B cell (primary cell): Measurements from ENCODE around the gene TAF11L10. TPM values are rescaled to one million over a fixed set of nuclear protein-coding genes. Genes with fewer than 3 reads are reported as not detected.
"Not testable (repeated sequence)": the region's sequence is repeated elsewhere in the genome, so short reads cannot be mapped to it uniquely, and the experiment has no call there.

Experiments
- ATAC-seq: fragments of 200-7000 bp; cut with Tn5 transposase; one replicate; pipeline ENCODE4 v1.10.0; 2021; ENCODE audit warnings: low read depth, mild to moderate bottlenecking, moderate number of reproducible peaks, moderate library complexity
- CTCF ChIA-PET: fragments of 350-600 bp; sonication (Branson Sonifier 250); formaldehyde crosslinking; loops from one replicate; lab custom pipeline; 2021; ENCODE audit warnings: antibody characterized with exemption, inconsistent platforms; lab: Charles Lee
- POLR2A ChIA-PET: fragments of 350-600 bp; sonication (Branson Sonifier 250); formaldehyde crosslinking; loops from one replicate; lab custom pipeline; 2021; ENCODE audit warnings: antibody characterized with exemption; lab: Charles Lee
- DNase-seq: peaks from one replicate; pipeline ENCODE4 v3.0.0; 2013
- H2AFZ ChIP-seq: 2 replicates; pipeline ENCODE4 v1.6.1; 2012; ENCODE audit warnings: mild to moderate bottlenecking, low read depth, low read length; ENCODE audit not compliant: insufficient read depth, poor library complexity, severe bottlenecking
- H3K27ac ChIP-seq, 2 donors: 1 replicate in 1 of 2; 2 replicates in 1 of 2; pipeline ENCODE4 v1.5.1; 2012 to 2013; ENCODE audit warnings: low read length in 2 of 2, mild to moderate bottlenecking in 2 of 2, moderate library complexity in 1 of 2
- H3K27me3 ChIP-seq, 4 experiments: fragments of 200-600 bp in 1 of 4; sonication (generic) in 1 of 4; replicated peaks in 1 of 4; 1 replicate in 2 of 4; 2 replicates in 2 of 4; pipeline versions ENCODE4 v1.6.1 to v1.7.0; 2013 to 2016; ENCODE audit warnings: low read length in 3 of 4, mild to moderate bottlenecking in 2 of 4, mixed read lengths in 1 of 4, moderate library complexity in 1 of 4; ENCODE audit not compliant: insufficient read depth in 4 of 4, control insufficient read depth in 3 of 4; ENCODE audit errors: control extremely low read depth in 1 of 4
- H3K36me3 ChIP-seq, 2 experiments: replicated peaks in 1 of 2; 1 replicate in 1 of 2; 2 replicates in 1 of 2; pipeline versions ENCODE4 v1.6.1 to v1.7.1; 2013; ENCODE audit warnings: low read length in 1 of 2; ENCODE audit not compliant: insufficient read depth in 2 of 2, control insufficient read depth in 1 of 2; ENCODE audit errors: control extremely low read depth in 1 of 2, extremely low read depth in 1 of 2
- H3K4me1 ChIP-seq, 2 donors: fragments of 200-600 bp in 1 of 2; sonication (generic) in 1 of 2; 1 replicate in 1 of 2; 2 replicates in 1 of 2; pipeline versions ENCODE4 v1.5.1 to v1.6.1; 2013 to 2017; ENCODE audit warnings: low read length in 2 of 2; ENCODE audit not compliant: control insufficient read depth in 2 of 2, insufficient read depth in 2 of 2
- H3K4me2 ChIP-seq: replicated peaks from 2 replicates; pipeline ENCODE3; 2012; ENCODE audit warnings: mild to moderate bottlenecking, low read depth, low read length; ENCODE audit not compliant: poor library complexity, severe bottlenecking
- H3K4me3 ChIP-seq, 5 experiments: fragments of 200-600 bp in 1 of 5; sonication (generic) in 1 of 5; 1 replicate in 3 of 5; 2 replicates in 2 of 5; pipeline versions ENCODE4 v1.5.1 to v1.7.0; 2011 to 2016; ENCODE audit warnings: low read length in 4 of 5, mild to moderate bottlenecking in 4 of 5, low read depth in 2 of 5, control low read depth in 1 of 5, moderate library complexity in 1 of 5; ENCODE audit not compliant: insufficient read depth in 1 of 5; ENCODE audit errors: control extremely low read depth in 1 of 5, extremely low read depth in 1 of 5
- H3K79me2 ChIP-seq: fragments of 200-600 bp; sonication (generic); one replicate; pipeline ENCODE4 v1.6.0; 2016; ENCODE audit warnings: low read length; ENCODE audit not compliant: control insufficient read depth, insufficient read depth
- H3K9ac ChIP-seq: fragments of 200-600 bp; sonication (generic); 2 replicates; pipeline ENCODE4 v1.6.1; 2017; ENCODE audit warnings: mild to moderate bottlenecking, low read length, moderate library complexity
- H3K9me3 ChIP-seq, 3 donors: one replicate each; pipeline versions ENCODE4 v1.6.1 to v1.7.1; 2013; ENCODE audit warnings: low read length in 2 of 3; ENCODE audit not compliant: control insufficient read depth in 2 of 3, insufficient read depth in 1 of 3; ENCODE audit errors: control extremely low read depth in 1 of 3
- H4K20me1 ChIP-seq: 2 replicates; pipeline ENCODE4 v1.6.0; 2012; ENCODE audit warnings: mild to moderate bottlenecking, low read length; ENCODE audit not compliant: insufficient read depth, control insufficient read depth, poor library complexity, severe bottlenecking
- H3K27ac Mint-ChIP-seq: one replicate; pipeline ENCODE4 v1.8.0; 2021; ENCODE audit warnings: mixed read lengths
- H3K27me3 Mint-ChIP-seq: one replicate; pipeline ENCODE4 v1.8.0; 2021; ENCODE audit warnings: mixed read lengths
- H3K4me1 Mint-ChIP-seq: one replicate; pipeline ENCODE4 v1.8.0; 2021; ENCODE audit warnings: mixed read lengths
- H3K4me3 Mint-ChIP-seq: one replicate; pipeline ENCODE4 v1.8.0; 2021; ENCODE audit warnings: mixed read lengths
- H3K9me3 Mint-ChIP-seq: one replicate; pipeline ENCODE4 v1.8.0; 2022; ENCODE audit warnings: mixed read lengths; ENCODE audit not compliant: insufficient read depth
- CTCF ChIP-seq: fragments of 200-600 bp; IDR thresholded peaks from one replicate; pipeline ENCODE4 v1.8.0; 2022; ENCODE audit warnings: antibody characterized with exemption, mild to moderate bottlenecking
- EZH2 ChIP-seq: IDR thresholded peaks from 2 replicates; pipeline ENCODE4 v1.6.1; 2012; ENCODE audit warnings: borderline replicate concordance, low read depth, mild to moderate bottlenecking, moderate library complexity, low read length; ENCODE audit not compliant: insufficient read depth, poor library complexity, severe bottlenecking
- WGBS: methylation state at CpG from one replicate; pipeline ENCODE4 v1.1.5; 2013; ENCODE audit warnings: missing lambda C conversion rate; ENCODE audit not compliant: insufficient coverage; 5-methylcytosine and 5-hydroxymethylcytosine counted together
- intact Hi-C: fragments of 100-400 bp; cut with micrococcal nuclease; formaldehyde crosslinking; loops from one replicate; pipeline ENCODE4 v1.10.0; 2022
- polyA minus RNA-seq: library from RNA; depleted of rRNA, polyadenylated mRNA; stranded (reverse); fragments of >200 nt; gene quantifications from 2 replicates; pipeline ENCODE4 v1.2.3, GENCODE V29; 2012
- polyA plus RNA-seq: library from polyadenylated mRNA; depleted of rRNA; stranded (reverse); fragments of >200 nt; gene quantifications from 2 replicates; pipeline ENCODE4 v1.2.3, GENCODE V29; 2012
- total RNA-seq, 2 donors: library from RNA; stranded (reverse); fragments of 120-200 nt in 1 of 2; gene quantifications; 1 replicate in 1 of 2; 2 replicates in 1 of 2; pipeline versions ENCODE4 v1.2.3 to v1.2.4, GENCODE V29; 2013 to 2022

TAF11L10 gene
- total RNA-seq: not detected in 2 replicates
- total RNA-seq (2013): not detected
- polyA plus RNA-seq: not detected in 2 replicates
- polyA minus RNA-seq: 1.5 TPM in 1 of 2 replicates, not detected in the other

DNA sequence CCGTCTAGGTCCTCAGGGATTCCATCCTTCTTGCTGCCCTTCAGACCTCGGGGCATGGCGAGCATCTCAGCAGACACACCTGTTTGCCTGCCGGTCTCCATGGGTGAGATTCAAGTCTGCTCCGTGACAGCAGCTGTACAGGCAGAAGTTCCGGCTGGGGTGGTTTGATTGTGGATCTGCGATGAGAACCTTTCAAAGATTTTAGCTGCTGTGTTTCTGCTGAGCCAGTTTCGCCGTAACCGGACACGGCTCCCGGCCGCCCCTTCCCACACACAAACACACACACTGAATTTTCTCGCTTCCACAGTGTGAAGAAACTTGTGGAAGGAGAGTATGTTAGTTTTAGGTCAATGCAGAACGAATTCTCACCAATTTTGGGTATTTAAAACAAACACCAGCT is at the start of gene TAF11L10:
TSS of gene TAF11L10 (minus strand) at position 101 of the 400 bp plus-strand sequence.
- ATAC-seq, H3K36me3 ChIP-seq, H3K27me3 Mint-ChIP-seq, H3K4me1 Mint-ChIP-seq, DNase-seq, H3K4me3 ChIP-seq, POLR2A ChIA-PET, H2AFZ ChIP-seq, intact Hi-C loops, H3K9me3 ChIP-seq, H3K9me3 Mint-ChIP-seq, H3K4me2 ChIP-seq, H3K27ac Mint-ChIP-seq, H4K20me1 ChIP-seq, H3K4me1 ChIP-seq, H3K27ac ChIP-seq, CTCF ChIA-PET, H3K9ac ChIP-seq, H3K79me2 ChIP-seq, H3K27me3 ChIP-seq, H3K4me3 Mint-ChIP-seq: not testable (repeated sequence)
- no CpG with 5 or more reads among the region's 15 CpGs for WGBS

GRCh38 chr5:17634160-17634559 is 36.5 kb upstream of the TAF11L10 start, which contains the start of gene TAF11L14:
Gene TAF11L14 (plus strand): TSS chr5:17634460.
- Mint-ChIP-seq H3K9me3 (no peaks in the 10 kb centered on the region), H3K27me3 (no peaks in the 10 kb centered on the region), H3K27ac (no peak within 1 kb of the TSS), H3K4me3 (no peak within 1 kb of the TSS), H3K4me1 (no peaks in the 10 kb centered on the region)
- POLR2A ChIA-PET: no interaction called here
- intact Hi-C loops: no loop called here
- no peak within 1 kb of the TSS for H3K9ac ChIP-seq
- CTCF ChIA-PET: no interaction called here
- H4K20me1 ChIP-seq: no peaks in the 10 kb centered on the region
- no peak for DNase-seq
- TF ChIP-seq CTCF: no peak
- no peak for TF ChIP-seq EZH2
- H3K4me2 ChIP-seq: no peak within 1 kb of the TSS
- no peaks in the 10 kb centered on the region for H3K27me3 ChIP-seq
- no peak for ATAC-seq
- H2AFZ ChIP-seq: no peak within 1 kb of the TSS
- H3K9me3 ChIP-seq: no peaks in the 10 kb centered on the region
- no peak within 1 kb of the TSS for H3K4me3 ChIP-seq
- H3K79me2 ChIP-seq: no peaks in the 10 kb centered on the region
- H3K4me1 ChIP-seq: no peaks in the 10 kb centered on the region
- WGBS: 89% methylated on average over 4 of the region's 5 CpGs
- H3K36me3 ChIP-seq: no peaks in the 10 kb centered on the region
- no peak within 1 kb of the TSS for H3K27ac ChIP-seq

DNA sequence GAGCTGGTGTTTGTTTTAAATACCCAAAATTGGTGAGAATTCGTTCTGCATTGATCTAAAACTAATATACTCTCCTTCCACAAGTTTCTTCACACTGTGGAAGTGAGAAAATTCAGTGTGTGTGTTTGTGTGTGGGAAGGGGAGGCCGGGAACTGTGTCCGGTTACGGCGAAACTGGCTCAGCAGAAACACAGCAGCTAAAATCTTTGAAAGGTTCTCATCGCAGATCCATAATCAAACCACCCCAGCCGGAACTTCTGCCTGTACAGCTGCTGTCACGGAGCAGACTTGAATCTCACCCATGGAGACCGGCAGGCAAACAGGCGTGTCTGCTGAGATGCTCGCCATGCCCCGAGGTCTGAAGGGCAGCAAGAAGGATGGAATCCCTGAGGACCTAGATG is 34.2 kb upstream of the TAF11L10 start, which contains the start of gene TAF11L13:
TSS of gene TAF11L13 (plus strand) at position 301 of the 400 bp plus-strand sequence.
- H3K9me3 ChIP-seq, H3K9me3 Mint-ChIP-seq, ATAC-seq, H3K36me3 ChIP-seq, H3K4me3 Mint-ChIP-seq, H3K4me1 Mint-ChIP-seq, H3K79me2 ChIP-seq, H3K4me2 ChIP-seq, DNase-seq, H3K9ac ChIP-seq, H3K27ac Mint-ChIP-seq, POLR2A ChIA-PET, H4K20me1 ChIP-seq, intact Hi-C loops, H3K4me3 ChIP-seq, H2AFZ ChIP-seq, H3K27me3 Mint-ChIP-seq, H3K27me3 ChIP-seq, H3K4me1 ChIP-seq, H3K27ac ChIP-seq, CTCF ChIA-PET: not testable (repeated sequence)
- WGBS: no CpG with 5 or more reads among the region's 12 CpGs
